ENCODE results near the gene UQCR11. TPM values are rescaled to one million over a fixed set of nuclear protein-coding genes. Genes with fewer than 3 reads are reported as not detected.
A peak's percentile ranks its signal among the peaks of the same experiment; 100 is the strongest.

Gene UQCR11
- total and polyA plus RNA-seq, 7 donors, result 81.1 to 339 (median 158) TPM

GRCh38 chr19:1569997-1570396 is 35.3 kb downstream of the UQCR11 start:
- 63 to 73% methylated on average over 4 of the region's 4 CpGs for WGBS, 2 donors

GRCh38 chr19:1568320-1569019 is 36.8 kb downstream of the UQCR11 start, which contains the start of gene MEX3D:
MEX3D (minus strand) TSS chr19:1568325; CDS start chr19:1568058, 267 bp downstream.
- peak; percentile 89 for DNase-seq
- H3K27ac ChIP-seq, result peak within 1 kb of the TSS; percentile 88 to 91 (median 91)
- peaks cover 0 to 27% (median 15%) of the 10 kb centered on the region in 4 donors for H3K4me1 ChIP-seq
- peak within 1 kb of the TSS; percentile 46 to 78 (median 72) for H3K4me3 ChIP-seq
- no peaks in the 10 kb centered on the region for H3K36me3 ChIP-seq
- H3K27me3 ChIP-seq, result no peaks in the 10 kb centered on the region
- WGBS, 2 donors, result 8 to 10% methylated on average over 63 of the region's 63 CpGs
- TF ChIP-seq EP300 (IDR thresholded peaks at IDR 0.05) (no peak), POLR2AphosphoS5 (IDR thresholded peaks at IDR 0.05) (no peak), CTCF (IDR thresholded peaks at IDR 0.05) (no peak), POLR2A (IDR thresholded peaks at IDR 0.05) (no peak)
- intact Hi-C loops (cut with DNase I), result loop anchor here (2.0 to 5.0 kb wide), 2 partner anchors 24 to 39 kb away; partner anchors contain the start of genes MBD3 and UQCR11
- H3K9me3 ChIP-seq, result no peaks in the 10 kb centered on the region

More at GRCh38 chr19:1569997-1570396, 35.3 kb downstream of the UQCR11 start:
- H3K9me3 ChIP-seq, result no peaks in the 10 kb centered on the region
- TF ChIP-seq POLR2A (IDR thresholded peaks at IDR 0.05) (no peak), EP300 (IDR thresholded peaks at IDR 0.05) (no peak), POLR2AphosphoS5 (IDR thresholded peaks at IDR 0.05) (no peak), CTCF (IDR thresholded peaks at IDR 0.05) (no peak)
- no peaks in the 10 kb centered on the region for H3K36me3 ChIP-seq
- H3K4me3 ChIP-seq, result no peak overlapping the region
- no peak overlapping the region for H3K27ac ChIP-seq
- H3K27me3 ChIP-seq, result no peaks in the 10 kb centered on the region
- intact Hi-C loops (cut with DNase I), result loop anchor here (2.0 to 5.0 kb wide), 2 partner anchors 23 to 37 kb away; partner anchors contain the start of genes MBD3 and UQCR11
- DNase-seq, result no peak
- H3K4me1 ChIP-seq, result peaks cover 0 to 27% (median 15%) of the 10 kb centered on the region in 4 donors

GRCh38 chr19:1567848-1568227 is 37.4 kb downstream of the UQCR11 start:
- DNase-seq, result no peak
- no peaks in the 10 kb centered on the region for H3K27me3 ChIP-seq
- WGBS, 2 donors, result 1 to 2% methylated on average over 72 to 73 of the region's 73 CpGs
- peaks cover 0 to 27% (median 15%) of the 10 kb centered on the region in 4 donors for H3K4me1 ChIP-seq
- peak overlapping the region in 2 of 4 donors; percentile 88 to 91 for H3K27ac ChIP-seq
- H3K36me3 ChIP-seq, result no peaks in the 10 kb centered on the region
- no peaks in the 10 kb centered on the region for H3K9me3 ChIP-seq
- peak overlapping the region in 3 of 4 donors; percentile 67 to 78 (median 76) for H3K4me3 ChIP-seq
- intact Hi-C loops (cut with DNase I), result loop anchor here (2.0 to 5.0 kb wide), 2 partner anchors 25 to 39 kb away; partner anchors contain the start of genes MBD3 and UQCR11
- TF ChIP-seq POLR2A (IDR thresholded peaks at IDR 0.05) (no peak), CTCF (IDR thresholded peaks at IDR 0.05) (no peak), EP300 (IDR thresholded peaks at IDR 0.05) (no peak), POLR2AphosphoS5 (IDR thresholded peaks at IDR 0.05) (no peak)

GRCh38 chr19:1567116-1567847 is 38.0 kb downstream of the UQCR11 start:
- Histone ChIP-seq H3K4me3 (peak overlapping the region; percentile 46 to 78 (median 72)), H3K9me3 (no peaks in the 10 kb centered on the region), H3K27me3 (no peaks in the 10 kb centered on the region), H3K4me1 (peaks cover 0 to 27% (median 15%) of the 10 kb centered on the region in 4 donors), H3K36me3 (no peaks in the 10 kb centered on the region), H3K27ac (peak overlapping the region; percentile 88 to 91 (median 91))
- no peak for TF ChIP-seq EP300 (IDR thresholded peaks at IDR 0.05)
- no peak for TF ChIP-seq CTCF (IDR thresholded peaks at IDR 0.05)
- TF ChIP-seq POLR2A (IDR thresholded peaks at IDR 0.05), result no peak
- TF ChIP-seq POLR2AphosphoS5 (IDR thresholded peaks at IDR 0.05), result no peak
- DNase-seq, result no peak
- intact Hi-C loops (cut with DNase I), result loop anchor here (5.0 kb wide), 1 partner anchor 40 kb away; the partner anchor contains the start of gene UQCR11
- 1 to 2% methylated on average over 108 of the region's 108 CpGs for WGBS, 2 donors

Data from sigmoid colon (tissue), 7 donors.